ENCODE measurements around the gene MSANTD1. TPM values are rescaled to one million over a fixed set of nuclear protein-coding genes. Genes with fewer than 3 reads are reported as not detected.
A peak's percentile ranks its signal among the peaks of the same experiment; 100 is the strongest.

Gene MSANTD1
- total RNA-seq, 2 donors from 2014 or later = 2.6 to 3.6 TPM

DNA sequence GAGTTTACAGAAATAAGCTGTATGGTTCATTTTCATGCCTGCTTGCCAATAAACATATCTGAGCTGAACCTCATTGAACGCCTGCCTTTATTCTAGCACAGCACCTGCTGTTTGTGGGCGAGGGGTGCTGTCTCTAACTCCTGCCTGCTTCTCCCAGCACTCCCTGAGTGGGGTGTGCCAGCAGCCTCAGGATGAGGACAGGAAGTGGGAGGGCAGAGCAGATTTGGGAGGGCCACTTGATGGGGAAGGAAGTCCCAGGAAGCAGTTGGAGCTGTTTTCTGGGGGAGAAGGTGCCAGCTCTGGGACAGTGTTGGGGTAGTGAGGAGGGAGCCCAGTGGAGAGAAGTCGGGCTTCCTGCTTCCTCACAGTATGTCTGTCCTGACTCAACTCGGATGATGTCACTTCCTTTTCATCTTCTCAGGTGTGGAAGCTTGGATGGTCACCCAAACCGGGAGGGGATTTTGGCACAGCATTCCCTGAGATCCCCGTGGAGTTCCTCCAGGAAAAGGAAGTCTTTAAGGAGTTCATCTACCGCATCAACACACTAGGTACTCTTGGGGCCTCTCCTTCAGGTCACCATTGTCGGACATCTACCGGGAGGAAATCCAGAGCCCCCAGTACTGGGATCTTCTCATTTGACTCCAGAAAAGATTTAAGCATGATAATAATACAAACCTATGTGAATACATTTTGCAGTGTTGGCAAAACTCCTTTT lies 29.0 kb upstream of the MSANTD1 start:
- H3K4me3 ChIP-seq = no peak overlapping the region
- intact Hi-C loops (cut with DNase I) = no loop called here
- ATAC-seq = no peak
- peak in 2 of 4 donors; percentile 2 to 10 for DNase-seq
- WGBS, 2 donors = 85 to 86% methylated on average over 9 of the region's 9 CpGs
- no peaks in the 10 kb centered on the region for H3K9me3 ChIP-seq
- H3K36me3 ChIP-seq (replicated peaks in 1 of 2; ENCODE audit: insufficient read depth in 1 of 2, low read depth in 2 of 2) = peaks cover 15 to 40% of the 10 kb centered on the region in 2 donors
- no peak overlapping the region for H3K27ac ChIP-seq
- H3K4me1 ChIP-seq = no peaks in the 10 kb centered on the region
- H3K27me3 ChIP-seq = no peaks in the 10 kb centered on the region
- TF ChIP-seq, protein P1, sequence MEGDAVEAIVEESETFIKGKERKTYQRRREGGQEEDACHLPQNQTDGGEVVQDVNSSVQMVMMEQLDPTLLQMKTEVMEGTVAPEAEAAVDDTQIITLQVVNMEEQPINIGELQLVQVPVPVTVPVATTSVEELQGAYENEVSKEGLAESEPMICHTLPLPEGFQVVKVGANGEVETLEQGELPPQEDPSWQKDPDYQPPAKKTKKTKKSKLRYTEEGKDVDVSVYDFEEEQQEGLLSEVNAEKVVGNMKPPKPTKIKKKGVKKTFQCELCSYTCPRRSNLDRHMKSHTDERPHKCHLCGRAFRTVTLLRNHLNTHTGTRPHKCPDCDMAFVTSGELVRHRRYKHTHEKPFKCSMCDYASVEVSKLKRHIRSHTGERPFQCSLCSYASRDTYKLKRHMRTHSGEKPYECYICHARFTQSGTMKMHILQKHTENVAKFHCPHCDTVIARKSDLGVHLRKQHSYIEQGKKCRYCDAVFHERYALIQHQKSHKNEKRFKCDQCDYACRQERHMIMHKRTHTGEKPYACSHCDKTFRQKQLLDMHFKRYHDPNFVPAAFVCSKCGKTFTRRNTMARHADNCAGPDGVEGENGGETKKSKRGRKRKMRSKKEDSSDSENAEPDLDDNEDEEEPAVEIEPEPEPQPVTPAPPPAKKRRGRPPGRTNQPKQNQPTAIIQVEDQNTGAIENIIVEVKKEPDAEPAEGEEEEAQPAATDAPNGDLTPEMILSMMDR (IDR thresholded peaks at IDR 0.05) = no peak
- TF ChIP-seq POLR2A (IDR thresholded peaks at IDR 0.05) = no peak

GRCh38 chr4:3220476-3221183 lies 28.3 kb upstream of the MSANTD1 start:
- no peaks in the 10 kb centered on the region for H3K4me1 ChIP-seq
- intact Hi-C loops (cut with DNase I) = no loop called here
- H3K36me3 ChIP-seq (replicated peaks in 1 of 2; ENCODE audit: insufficient read depth in 1 of 2, low read depth in 2 of 2) = peaks cover 10 to 33% of the 10 kb centered on the region in 2 donors
- H3K27ac ChIP-seq = no peak overlapping the region
- no peaks in the 10 kb centered on the region for H3K27me3 ChIP-seq
- H3K9me3 ChIP-seq = no peaks in the 10 kb centered on the region
- WGBS, 2 donors = 77 to 91% methylated on average over 8 of the region's 8 CpGs
- TF ChIP-seq, protein P1 (IDR thresholded peaks at IDR 0.05) = no peak
- TF ChIP-seq POLR2A (IDR thresholded peaks at IDR 0.05) = no peak
- DNase-seq (peak in 2 of 4 donors; percentile 5 to 11), ATAC-seq (no peak)
- no peak overlapping the region for H3K4me3 ChIP-seq

GRCh38 chr4:3221184-3221494 lies 27.8 kb upstream of the MSANTD1 start:
- Histone ChIP-seq H3K4me3 (no peak overlapping the region), H3K36me3 (replicated peaks in 1 of 2; ENCODE audit: insufficient read depth in 1 of 2, low read depth in 2 of 2) (peaks cover 10 to 29% of the 10 kb centered on the region in 2 donors), H3K27me3 (no peaks in the 10 kb centered on the region), H3K27ac (no peak overlapping the region), H3K9me3 (no peaks in the 10 kb centered on the region), H3K4me1 (peaks cover 3% of the 10 kb centered on the region)
- TF ChIP-seq, protein P1 (IDR thresholded peaks at IDR 0.05) = no peak
- TF ChIP-seq POLR2A (IDR thresholded peaks at IDR 0.05) = no peak
- ATAC-seq (no peak), DNase-seq (peak in 1 of 4 donors; percentile 4)
- intact Hi-C loops (cut with DNase I) = no loop called here
- 84 to 91% methylated on average over 8 of the region's 8 CpGs for WGBS, 2 donors

- no peaks in the 10 kb centered on the region for H3K9me3 ChIP-seq
- H3K27me3 ChIP-seq = no peaks in the 10 kb centered on the region
- H3K4me3 ChIP-seq = no peak overlapping the region
- DNase-seq = peak in 3 of 4 donors; percentile 10 to 17 (median 11)
- H3K36me3 ChIP-seq (replicated peaks in 1 of 2; ENCODE audit: insufficient read depth in 1 of 2, low read depth in 2 of 2) = peaks cover 10 to 29% of the 10 kb centered on the region in 2 donors
- WGBS, 2 donors = 78 to 92% methylated on average over 9 to 12 of the region's 12 CpGs
- peaks cover 10% of the 10 kb centered on the region for H3K4me1 ChIP-seq
- H3K27ac ChIP-seq = no peak overlapping the region
- no peak for ATAC-seq
- no peak for TF ChIP-seq POLR2A (IDR thresholded peaks at IDR 0.05)
- TF ChIP-seq, protein P1 (IDR thresholded peaks at IDR 0.05) = no peak
- intact Hi-C loops (cut with DNase I) = no loop called here
These were observed 27.0 kb upstream of the MSANTD1 start for GRCh38 chr4:3221996-3222395.
